Gastroesophageal sphincter (tissue), 4 donors: ENCODE measurements around the gene SPDYE3. TPM values are rescaled to one million over a fixed set of nuclear protein-coding genes. Genes with fewer than 3 reads are reported as not detected.
"Not testable (repeated sequence)": the region's sequence is repeated elsewhere in the genome, so short reads cannot be mapped to it uniquely, and the experiment has no call there.

Experiments used
- ATAC-seq: fragments of 150-250 bp; one replicate; pipeline ENCODE4 v1.9.1; 2016; ENCODE audit warnings: mild to moderate bottlenecking, moderate library complexity
- H3K27ac ChIP-seq, 4 donors: fragments of 200-600 bp; sonication (generic) in 3 of 4; 1 replicate in 3 of 4; 2 replicates in 1 of 4; pipeline ENCODE4 v1.5.1; 2016 to 2019
- H3K27me3 ChIP-seq: fragments of 200-600 bp; sonication (generic); one replicate; pipeline ENCODE4 v1.5.1; 2019
- H3K36me3 ChIP-seq, 2 donors: fragments of 200-600 bp; sonication (generic); one replicate each; pipeline ENCODE4 v1.5.1; 2019; ENCODE audit warnings: control low read depth in 1 of 2
- H3K4me1 ChIP-seq, 3 donors: fragments of 200-600 bp; sonication (generic); 1 replicate in 2 of 3; 2 replicates in 1 of 3; pipeline ENCODE4 v1.5.1; 2016 to 2019; ENCODE audit warnings: control low read depth in 2 of 3
- H3K4me3 ChIP-seq, 2 donors: fragments of 200-600 bp; sonication (generic); one replicate each; pipeline ENCODE4 v1.5.1; 2019; ENCODE audit warnings: mild to moderate bottlenecking in 1 of 2, moderate library complexity in 1 of 2
- H3K9me3 ChIP-seq, 3 donors: fragments of 200-600 bp; sonication (generic); one replicate each; pipeline ENCODE4 v1.5.1; 2017 to 2019; ENCODE audit warnings: control low read depth in 2 of 3
- EP300 ChIP-seq: sonication (generic); formaldehyde crosslinking; IDR thresholded peaks from one replicate; pipeline ENCODE4 v1.6.1; 2017; ENCODE audit warnings: antibody characterized with exemption, mild to moderate bottlenecking
- POLR2A ChIP-seq, 2 donors: fragments of 450-650 bp; IDR thresholded peaks; one replicate each; pipeline ENCODE4 v1.6.1; 2017; ENCODE audit warnings: antibody characterized with exemption in 2 of 2, mild to moderate bottlenecking in 2 of 2, moderate library complexity in 1 of 2
- POLR2AphosphoS5 ChIP-seq: sonication (generic); formaldehyde crosslinking; IDR thresholded peaks from one replicate; pipeline ENCODE4 v1.6.1; 2017; ENCODE audit warnings: antibody characterized with exemption
- WGBS, 2 donors: methylation state at CpG; one replicate each; pipeline ENCODE4 v1.1.5; 2018; ENCODE audit warnings: low coverage in 1 of 2; 5-methylcytosine and 5-hydroxymethylcytosine counted together
- total RNA-seq, 4 donors: library from RNA; depleted of rRNA; stranded (reverse); fragments of >200 nt; gene quantifications; one replicate each; pipeline ENCODE4 v1.1.0, GENCODE V29; 2016
- TF ChIP-seq, protein P1 (sequence below), 4 experiments: fragments of 200-600 bp in 2 of 4; fragments of 450-650 bp in 2 of 4; sonication (generic) in 1 of 4; IDR thresholded peaks; one replicate each; pipeline ENCODE4 v1.5.1; 2017 to 2019; ENCODE audit warnings: antibody characterized with exemption in 4 of 4, mild to moderate bottlenecking in 2 of 4, moderate library complexity in 2 of 4

The SPDYE3 gene
- total RNA-seq, 4 donors from 2014 or later = not detected

DNA sequence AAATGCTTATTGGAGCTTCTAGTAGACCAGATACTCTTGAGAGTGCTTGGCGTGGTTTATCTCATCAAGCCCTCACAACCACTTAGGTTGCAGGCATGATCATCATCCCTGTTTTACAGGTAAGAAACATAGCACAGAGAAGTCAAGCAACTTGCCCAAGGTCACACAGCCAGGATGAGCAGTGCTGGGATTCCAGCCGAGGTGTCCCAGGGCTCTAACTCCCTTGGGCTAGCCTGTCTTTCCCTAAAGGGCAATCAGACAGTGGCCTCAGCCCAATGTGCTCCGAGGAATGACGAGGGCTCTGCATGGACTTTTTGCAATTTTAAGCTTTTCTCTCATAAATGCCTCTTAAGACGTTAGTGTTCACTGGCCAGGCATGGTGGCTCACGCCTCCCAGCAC is 39.9 kb upstream of the SPDYE3 start:
- TF ChIP-seq, protein P1, sequence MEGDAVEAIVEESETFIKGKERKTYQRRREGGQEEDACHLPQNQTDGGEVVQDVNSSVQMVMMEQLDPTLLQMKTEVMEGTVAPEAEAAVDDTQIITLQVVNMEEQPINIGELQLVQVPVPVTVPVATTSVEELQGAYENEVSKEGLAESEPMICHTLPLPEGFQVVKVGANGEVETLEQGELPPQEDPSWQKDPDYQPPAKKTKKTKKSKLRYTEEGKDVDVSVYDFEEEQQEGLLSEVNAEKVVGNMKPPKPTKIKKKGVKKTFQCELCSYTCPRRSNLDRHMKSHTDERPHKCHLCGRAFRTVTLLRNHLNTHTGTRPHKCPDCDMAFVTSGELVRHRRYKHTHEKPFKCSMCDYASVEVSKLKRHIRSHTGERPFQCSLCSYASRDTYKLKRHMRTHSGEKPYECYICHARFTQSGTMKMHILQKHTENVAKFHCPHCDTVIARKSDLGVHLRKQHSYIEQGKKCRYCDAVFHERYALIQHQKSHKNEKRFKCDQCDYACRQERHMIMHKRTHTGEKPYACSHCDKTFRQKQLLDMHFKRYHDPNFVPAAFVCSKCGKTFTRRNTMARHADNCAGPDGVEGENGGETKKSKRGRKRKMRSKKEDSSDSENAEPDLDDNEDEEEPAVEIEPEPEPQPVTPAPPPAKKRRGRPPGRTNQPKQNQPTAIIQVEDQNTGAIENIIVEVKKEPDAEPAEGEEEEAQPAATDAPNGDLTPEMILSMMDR (IDR thresholded peaks at IDR 0.05) = no peak
- TF ChIP-seq POLR2AphosphoS5 (no peak), POLR2A (IDR thresholded peaks at IDR 0.05) (no peak), EP300 (no peak)
- WGBS, 2 donors = 73 to 100% methylated on average over 2 to 4 of the region's 6 CpGs

DNA sequence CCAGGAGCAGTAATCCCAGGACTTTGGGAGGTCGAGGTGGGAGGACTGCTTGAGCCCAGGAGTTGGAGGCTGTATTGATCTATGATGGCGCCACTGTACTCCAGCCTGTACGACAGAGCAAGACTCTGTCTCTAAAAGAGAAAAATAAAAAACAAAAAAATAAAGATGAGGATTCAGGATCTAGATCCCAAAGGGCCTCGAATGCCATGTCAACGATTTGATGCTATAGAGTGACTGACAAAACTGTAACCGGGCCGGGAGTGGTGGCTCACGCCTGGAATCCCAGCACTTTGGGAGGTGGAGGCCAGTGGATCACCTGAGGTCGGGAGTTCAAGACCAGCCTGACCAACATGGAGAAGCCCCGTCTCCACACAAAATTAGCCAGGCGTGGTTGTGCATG is 38.6 kb upstream of the SPDYE3 start:
- H3K4me1 ChIP-seq = peaks cover 0 to 39% (median 11%) of the 10 kb centered on the region in 3 donors
- 72 to 92% methylated on average over 2 to 7 of the region's 11 CpGs for WGBS, 2 donors
- H3K9me3 ChIP-seq, H3K27me3 ChIP-seq, H3K4me3 ChIP-seq, H3K36me3 ChIP-seq, ATAC-seq, H3K27ac ChIP-seq: not testable (repeated sequence)

More for the DNA sequence above, 39.9 kb upstream of the SPDYE3 start:
- peaks cover 0 to 37% (median 11%) of the 10 kb centered on the region in 3 donors for H3K4me1 ChIP-seq
- H3K9me3 ChIP-seq = no peaks in the 10 kb centered on the region
- no peak for ATAC-seq
- no peaks in the 10 kb centered on the region for H3K27me3 ChIP-seq
- H3K36me3 ChIP-seq = peaks cover 0 to 3% of the 10 kb centered on the region in 2 donors
- H3K27ac ChIP-seq = no peak overlapping the region
- no peak overlapping the region for H3K4me3 ChIP-seq

DNA sequence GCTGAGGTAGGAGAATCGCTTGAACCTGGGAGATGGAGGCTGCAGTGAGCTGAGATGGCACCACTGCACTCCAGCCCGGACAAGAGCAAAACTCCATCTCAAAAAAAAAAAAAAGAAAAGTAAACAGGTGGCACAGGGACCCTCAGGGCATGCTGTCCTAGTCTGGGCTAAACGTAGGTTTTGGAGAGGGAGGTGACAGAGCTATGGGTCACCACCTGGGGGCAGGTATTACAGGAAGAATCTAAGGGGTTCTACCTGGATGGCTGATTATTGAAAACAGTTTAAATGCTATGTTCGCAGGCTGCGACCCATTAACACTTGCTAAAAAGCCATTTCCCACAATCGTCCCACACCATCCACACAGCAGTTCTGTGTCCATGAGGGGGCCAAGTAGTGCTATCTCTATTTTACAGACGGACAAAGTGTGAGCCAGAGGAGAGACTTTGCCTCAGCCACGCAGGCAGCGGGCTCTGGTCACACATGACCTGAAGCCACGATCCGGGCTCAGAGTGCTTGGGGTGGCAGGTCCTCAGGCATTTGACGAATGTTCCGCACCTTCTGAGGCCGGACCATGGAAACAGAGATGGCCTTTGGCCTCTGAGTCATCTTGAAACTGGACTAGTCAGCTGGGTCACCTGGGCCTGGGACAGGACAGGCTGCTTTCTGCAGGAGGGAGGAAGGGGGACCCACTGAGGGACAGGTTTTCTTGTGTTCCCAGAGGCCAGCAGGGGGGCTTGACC is 38.0 kb upstream of the SPDYE3 start:
- not testable (repeated sequence) for H3K9me3 ChIP-seq, H3K27me3 ChIP-seq, H3K36me3 ChIP-seq, ATAC-seq
- WGBS, 2 donors = 61 to 64% methylated on average over 2 to 7 of the region's 14 CpGs
- Histone ChIP-seq H3K4me1 (peaks cover 0 to 39% (median 11%) of the 10 kb centered on the region in 3 donors), H3K27ac (peak overlapping the region in 2 of 4 donors; percentile 22 to 52), H3K4me3 (peak overlapping the region in 1 of 2 donors; percentile 76)

DNA sequence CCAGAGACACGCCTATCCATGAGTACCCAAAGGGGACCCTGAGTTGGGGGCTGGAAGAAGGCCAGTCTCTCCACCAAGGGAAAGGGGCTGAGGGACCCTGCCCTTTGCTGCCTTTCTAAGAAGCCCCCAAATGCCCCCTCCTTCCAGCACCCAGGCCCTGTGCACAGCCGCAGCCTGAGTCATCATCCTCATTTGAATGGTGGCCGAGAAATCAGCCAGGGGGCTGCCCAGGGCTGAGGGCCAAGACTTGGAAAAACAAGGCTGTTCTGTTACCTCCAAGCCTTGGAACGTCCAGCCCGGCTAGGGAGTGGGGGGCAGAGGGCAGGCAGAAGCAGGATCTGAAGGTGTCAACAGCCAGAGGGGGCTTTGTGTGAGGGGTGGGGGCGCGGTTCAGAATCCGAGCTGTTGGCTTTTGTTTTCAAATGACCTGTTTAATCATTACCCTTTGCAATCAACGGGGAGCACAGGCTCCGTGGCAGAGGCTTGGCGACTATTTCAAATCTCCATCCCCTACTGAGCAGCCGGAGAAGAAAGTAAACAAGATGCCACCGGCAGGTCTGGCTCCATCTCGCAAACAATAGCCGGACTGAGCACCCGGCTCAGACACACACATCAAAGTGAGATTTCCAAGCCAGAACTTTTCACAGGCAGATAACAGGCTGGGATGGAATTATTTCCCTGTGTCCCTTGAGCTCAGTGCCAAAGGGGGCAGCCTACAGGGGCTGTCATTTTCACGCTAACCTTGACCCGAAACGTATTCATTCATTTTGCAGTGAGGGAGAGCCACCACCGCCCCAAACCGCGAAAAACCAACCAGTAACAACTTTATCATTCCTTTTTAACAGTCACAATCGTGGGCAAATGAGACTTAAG is 37.2 kb upstream of the SPDYE3 start:
- ATAC-seq, H3K9me3 ChIP-seq, H3K27me3 ChIP-seq, H3K36me3 ChIP-seq: not testable (repeated sequence)
- Histone ChIP-seq H3K4me1 (peaks cover 0 to 39% (median 11%) of the 10 kb centered on the region in 3 donors), H3K27ac (peak overlapping the region in 3 of 4 donors; percentile 28 to 81 (median 76)), H3K4me3 (peak overlapping the region in 1 of 2 donors; percentile 76)
- WGBS, 2 donors = 11% methylated on average over 6 of the region's 23 CpGs; no CpG with 5 or more reads in 1 of the 2 donors

DNA sequence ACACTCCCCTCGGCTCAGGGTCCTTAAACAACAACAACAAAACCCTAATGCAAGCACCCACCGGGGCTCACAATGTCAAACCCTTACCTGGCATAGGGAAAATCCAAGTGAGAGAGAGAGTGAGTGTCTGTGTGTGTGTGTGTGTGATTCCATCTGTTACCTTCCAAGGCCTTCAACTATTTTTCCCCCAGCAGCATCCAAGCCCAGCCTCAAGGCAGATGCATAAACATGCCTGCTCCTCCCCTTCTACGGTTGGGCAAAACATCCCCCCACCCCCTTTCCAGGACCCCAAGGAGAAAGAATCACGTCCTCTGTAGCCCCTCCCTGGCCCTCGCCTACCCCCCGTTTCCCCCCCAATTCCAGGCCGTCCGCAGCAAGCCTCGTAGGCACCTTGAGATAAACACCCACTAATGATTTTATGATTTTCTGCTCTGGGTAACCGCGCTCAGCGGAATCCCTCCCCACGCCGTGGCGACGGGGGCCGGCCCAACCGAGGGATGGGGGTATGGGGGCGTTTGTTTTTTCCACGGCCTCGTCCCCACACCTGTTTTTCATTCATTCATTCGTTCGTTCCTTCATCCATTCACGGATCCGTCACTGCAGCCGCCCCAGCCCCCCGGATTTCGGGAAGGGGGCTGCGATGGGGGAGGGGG is 36.4 kb upstream of the SPDYE3 start:
- Histone ChIP-seq H3K4me3 (peak overlapping the region; percentile 76 to 99), H3K4me1 (peaks cover 0 to 35% (median 6%) of the 10 kb centered on the region in 3 donors), H3K27ac (peak overlapping the region in 3 of 4 donors; percentile 28 to 81 (median 76))
- H3K27me3 ChIP-seq, H3K36me3 ChIP-seq, ATAC-seq, H3K9me3 ChIP-seq: not testable (repeated sequence)
- 0 to 1% methylated on average over 2 to 13 of the region's 29 CpGs for WGBS, 2 donors

DNA sequence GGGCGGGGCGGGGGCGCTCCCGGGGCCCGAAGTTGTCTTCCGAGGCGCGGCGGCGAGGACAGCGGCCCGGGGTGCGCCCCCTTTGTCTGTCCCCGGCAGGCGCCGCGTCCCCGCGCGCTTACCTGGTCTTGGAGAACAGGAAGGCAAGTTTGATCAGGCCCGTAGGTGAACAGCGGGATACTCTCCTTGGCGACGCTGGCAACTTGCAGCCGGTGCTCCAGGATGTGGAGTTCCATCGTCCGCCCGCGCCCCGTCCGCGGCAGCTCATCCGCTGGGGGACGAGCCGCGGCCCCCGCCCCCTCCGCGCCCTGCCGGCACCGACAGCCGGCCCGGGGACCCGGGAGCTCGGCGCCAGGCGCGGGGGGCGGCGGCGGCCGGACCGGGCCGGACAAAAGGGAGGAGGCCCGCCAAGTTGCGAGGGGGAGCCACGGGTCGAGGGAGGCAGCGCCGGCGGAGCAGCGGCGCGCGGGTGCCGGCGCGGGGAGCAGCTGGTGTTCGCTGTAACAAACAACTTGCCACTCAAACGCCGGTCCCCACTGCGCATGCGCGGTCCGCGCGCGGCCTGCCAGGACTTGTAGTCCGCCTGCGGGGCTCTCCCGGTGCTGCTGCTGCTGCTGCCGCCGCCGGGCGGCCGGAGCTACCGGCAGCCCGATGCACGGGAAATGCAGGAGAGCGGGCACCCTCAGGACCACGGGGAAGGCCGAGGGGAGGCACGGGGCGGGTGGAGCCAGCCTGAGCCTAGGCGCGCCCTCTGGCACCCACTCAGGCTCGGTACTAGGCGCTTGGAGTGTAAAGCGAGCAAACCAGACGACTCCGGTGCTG is 35.6 kb upstream of the SPDYE3 start:
- peak; percentile 95 for ATAC-seq
- Histone ChIP-seq H3K9me3 (no peaks in the 10 kb centered on the region), H3K27ac (peak overlapping the region in 3 of 4 donors; percentile 74 to 81 (median 76)), H3K4me3 (peak overlapping the region; percentile 76 to 99), H3K36me3 (no peaks in the 10 kb centered on the region), H3K27me3 (no peaks in the 10 kb centered on the region), H3K4me1 (peaks cover 0 to 29% (median 0%) of the 10 kb centered on the region in 3 donors)
- 0% methylated on average over 7 of the region's 101 CpGs; no CpG with 5 or more reads in 1 of the 2 donors for WGBS, 2 donors
- TF ChIP-seq POLR2AphosphoS5 = no peak
- peak; percentile 19 to 50 for TF ChIP-seq POLR2A (IDR thresholded peaks at IDR 0.05)
- TF ChIP-seq, protein P1 (IDR thresholded peaks at IDR 0.05) = peak in 3 of 4 experiments; percentile 55 to 72 (median 71)

DNA sequence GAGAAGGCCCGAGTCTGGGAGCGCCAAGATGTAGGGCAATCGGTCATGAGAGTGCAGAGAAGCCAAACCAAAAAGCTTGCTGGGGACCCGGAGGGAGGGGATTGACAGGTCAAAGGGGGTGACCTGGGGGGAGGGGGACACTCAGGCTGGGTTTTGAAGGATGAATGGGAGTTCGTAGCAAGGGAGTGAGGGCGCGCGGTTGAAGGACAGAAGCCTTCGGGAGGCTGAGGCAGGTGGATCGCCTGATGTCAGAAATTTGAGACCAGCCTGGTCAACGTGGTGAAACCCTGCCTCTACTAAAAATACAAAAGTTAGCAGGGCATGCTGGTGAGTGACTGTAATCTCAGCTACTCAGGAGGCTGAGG is 35.0 kb upstream of the SPDYE3 start:
- H3K27me3 ChIP-seq, H3K9me3 ChIP-seq, H3K36me3 ChIP-seq, ATAC-seq: not testable (repeated sequence)
- peak overlapping the region; percentile 76 to 99 for H3K4me3 ChIP-seq
- WGBS, 2 donors = 30 to 44% methylated on average over 7 to 11 of the region's 11 CpGs
- H3K27ac ChIP-seq = peak overlapping the region in 3 of 4 donors; percentile 74 to 81 (median 76)
- H3K4me1 ChIP-seq = peaks cover 0 to 29% (median 0%) of the 10 kb centered on the region in 3 donors
